HG03103 (cell line): ENCODE measurements around the gene ST8SIA5.
A peak's percentile ranks its signal among the peaks of the same experiment; 100 is the strongest.

Experiments
- ATAC-seq: cut with Tn5 transposase; IDR thresholded peaks from one replicate; pipeline ENCODE4 v1.9.1; 2021; ENCODE audit warnings: low read depth; ENCODE audit not compliant: unreplicated experiment

The ST8SIA5 gene

DNA sequence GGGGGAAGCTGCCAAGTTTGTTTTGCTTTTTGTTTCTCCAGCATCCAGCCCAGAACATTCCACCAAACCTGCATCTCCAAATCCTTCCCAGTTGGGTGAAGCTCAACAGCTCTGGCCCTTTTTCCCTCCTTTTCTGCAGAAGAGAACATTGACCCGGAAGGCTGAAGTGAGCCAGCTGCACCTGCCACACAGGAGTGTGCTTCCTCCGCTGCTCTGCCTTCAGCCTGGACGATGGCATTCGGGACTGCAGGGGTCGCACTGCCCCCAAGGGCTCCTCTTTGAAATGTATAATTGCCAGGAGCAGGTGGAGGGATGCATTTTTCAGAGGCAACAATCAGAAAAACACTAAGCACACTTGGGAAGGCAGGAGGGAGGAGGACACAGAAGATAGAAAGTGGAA lies 41.8 kb downstream of the ST8SIA5 start:
- ATAC-seq, result no peak

DNA sequence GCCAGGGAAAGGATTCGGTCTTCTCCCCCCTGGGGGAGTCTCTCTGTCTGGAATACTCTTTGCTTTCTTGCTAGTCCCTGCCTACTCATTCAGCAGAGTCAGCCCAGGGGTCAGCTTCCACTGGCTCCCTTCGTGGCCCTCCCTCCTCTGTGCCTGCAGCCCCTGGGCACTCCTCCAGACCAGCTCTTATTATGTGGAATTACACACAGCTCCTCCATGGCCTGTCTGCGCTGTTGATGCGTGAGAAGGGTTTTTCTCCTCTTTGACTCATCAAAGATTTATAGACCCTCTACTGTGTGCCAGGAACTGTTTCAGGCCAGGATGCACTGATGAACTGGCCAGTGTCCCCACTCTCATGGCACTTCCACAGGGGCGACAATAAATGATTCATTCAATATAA lies 44.4 kb downstream of the ST8SIA5 start:
- no peak for ATAC-seq

DNA sequence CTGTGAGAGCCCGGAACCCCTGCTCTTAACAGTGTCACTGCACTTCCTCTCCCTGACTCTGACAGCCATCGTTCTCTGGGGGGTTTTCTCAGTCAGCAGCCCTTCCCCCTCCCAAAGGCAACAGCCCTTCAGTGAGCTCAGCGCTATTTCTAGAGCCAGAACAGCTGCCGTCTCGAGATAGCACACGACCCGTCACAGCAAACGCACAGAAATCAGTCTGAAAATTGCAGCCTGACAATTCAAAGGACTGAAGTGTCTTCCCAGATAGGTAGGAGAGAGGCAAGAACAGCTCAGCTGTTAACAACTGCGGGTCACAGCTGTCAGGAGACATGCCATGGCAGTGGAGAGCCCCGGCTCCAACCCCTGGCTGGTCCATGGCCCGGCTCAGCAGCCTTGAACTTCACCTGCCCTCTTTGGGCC lies 45.4 kb downstream of the ST8SIA5 start:
- ATAC-seq, result peak; percentile 58

DNA sequence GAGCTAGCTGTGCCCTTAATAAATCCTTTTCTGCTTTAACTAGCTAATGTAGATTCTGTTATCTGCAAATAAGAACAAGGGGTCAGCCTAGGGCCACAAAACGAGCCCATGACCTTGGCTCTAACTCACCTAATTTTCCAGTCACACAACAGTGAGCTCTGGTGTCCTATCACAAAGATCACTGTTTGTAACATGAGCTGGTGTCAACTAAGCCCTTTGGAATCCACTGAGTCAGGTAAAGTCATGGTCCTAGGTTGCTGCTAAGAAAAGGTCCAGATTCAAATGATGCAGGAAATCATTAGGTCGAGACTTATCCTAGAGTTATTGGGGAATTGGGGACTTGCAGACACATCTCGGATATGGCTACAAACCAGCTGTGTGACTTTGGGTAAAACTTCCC lies 49.9 kb downstream of the ST8SIA5 start:
- ATAC-seq, result no peak

DNA sequence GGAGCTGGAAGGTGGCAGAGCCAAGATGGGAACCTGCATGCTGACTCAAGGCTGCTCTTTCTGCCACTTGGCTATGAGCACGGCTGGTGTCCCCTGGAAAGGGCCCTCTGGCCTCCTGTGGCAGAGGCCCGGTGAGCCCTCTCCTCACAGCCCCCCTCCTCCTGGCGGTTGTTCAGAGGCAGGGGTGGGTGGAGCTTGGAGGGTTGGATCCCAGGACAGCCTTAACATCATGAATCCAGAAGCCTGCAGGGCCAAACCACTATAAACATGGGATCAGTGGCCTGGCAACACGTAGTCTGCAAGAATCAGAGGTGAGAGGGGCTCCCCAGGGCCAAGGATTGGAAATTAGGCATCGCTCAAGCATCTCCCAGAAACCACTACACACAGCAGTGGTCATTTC lies 51.3 kb downstream of the ST8SIA5 start:
- no peak for ATAC-seq

DNA sequence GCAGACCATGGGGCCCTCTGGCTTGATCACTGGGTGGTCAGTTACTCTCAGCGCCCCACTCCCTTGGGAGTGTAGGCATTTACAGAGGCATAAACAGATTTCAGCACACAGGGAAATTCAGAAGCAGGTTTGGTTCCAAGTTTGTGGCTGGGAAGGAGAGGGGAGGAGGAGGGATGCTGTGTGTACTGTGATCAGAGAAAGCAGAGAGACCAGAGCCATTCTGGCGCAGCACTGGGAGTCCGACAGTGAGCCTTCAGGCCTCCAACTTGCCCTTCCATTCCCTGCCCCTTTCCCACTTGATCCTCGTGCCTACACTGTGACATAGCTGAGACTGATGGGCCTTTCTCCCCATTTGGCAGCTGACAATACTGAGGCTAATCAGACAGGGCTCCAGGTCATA lies 52.0 kb downstream of the ST8SIA5 start:
- ATAC-seq, result no peak

DNA sequence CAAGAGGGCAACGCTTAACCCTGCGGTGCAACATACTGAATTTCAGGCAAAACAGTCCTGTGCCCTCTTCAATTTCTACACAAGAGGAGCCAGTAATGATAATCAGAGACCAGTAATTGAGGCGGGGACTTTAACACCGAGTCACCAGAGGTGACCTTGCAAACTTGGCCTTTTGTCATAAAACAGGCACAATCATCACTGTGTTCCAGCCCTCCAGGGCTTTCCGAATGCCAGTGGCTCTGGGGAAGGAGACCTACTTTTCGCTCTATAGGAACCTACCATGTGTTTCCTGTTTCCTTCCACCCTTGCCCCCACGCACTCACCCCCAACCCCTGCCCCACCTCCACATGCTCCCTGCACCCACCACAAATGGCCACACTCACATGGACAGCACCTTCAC lies 52.7 kb downstream of the ST8SIA5 start:
- ATAC-seq, result no peak

GRCh38 chr18:46702471-46702870 lies 54.4 kb downstream of the ST8SIA5 start:
- no peak for ATAC-seq

DNA sequence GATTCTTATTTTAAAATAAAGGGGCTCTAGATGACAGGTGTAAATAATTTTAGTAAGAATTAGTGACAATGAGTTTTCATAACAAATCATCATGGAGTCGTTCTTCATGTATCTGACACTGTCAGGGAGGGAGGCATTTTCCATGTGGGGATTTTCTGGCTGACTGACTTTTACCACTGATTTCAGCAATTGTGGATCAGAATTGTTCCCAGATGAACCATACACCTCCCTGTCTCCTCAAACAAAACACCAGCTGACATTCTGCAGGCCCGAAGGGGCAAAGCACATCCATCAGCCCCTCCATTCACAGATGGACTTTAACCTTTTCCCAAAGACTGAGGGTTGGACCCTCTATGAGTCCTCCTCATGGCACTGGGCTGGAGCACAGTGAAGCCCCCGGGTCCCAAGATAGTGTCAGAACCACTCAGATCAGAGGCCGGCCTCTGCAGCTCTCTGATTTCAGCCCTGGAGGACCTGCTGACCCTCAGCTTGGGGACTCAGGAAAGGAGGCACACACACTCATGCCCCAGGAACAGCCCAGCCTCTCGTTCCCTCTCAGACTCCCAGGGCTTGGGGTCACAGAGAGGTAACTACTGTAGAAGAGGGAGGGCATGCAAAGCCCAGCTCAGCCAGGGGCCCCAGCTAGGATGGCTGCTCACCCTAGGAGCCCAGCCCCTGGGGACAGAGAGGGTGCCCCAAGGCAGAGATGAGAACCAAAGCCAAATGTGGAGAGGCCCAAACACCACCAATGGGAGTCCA lies 56.6 kb downstream of the ST8SIA5 start:
- ATAC-seq, result no peak

- ATAC-seq, result no peak
Observed at GRCh38 chr18:46696702-46697101, 60.2 kb downstream of the ST8SIA5 start.

DNA sequence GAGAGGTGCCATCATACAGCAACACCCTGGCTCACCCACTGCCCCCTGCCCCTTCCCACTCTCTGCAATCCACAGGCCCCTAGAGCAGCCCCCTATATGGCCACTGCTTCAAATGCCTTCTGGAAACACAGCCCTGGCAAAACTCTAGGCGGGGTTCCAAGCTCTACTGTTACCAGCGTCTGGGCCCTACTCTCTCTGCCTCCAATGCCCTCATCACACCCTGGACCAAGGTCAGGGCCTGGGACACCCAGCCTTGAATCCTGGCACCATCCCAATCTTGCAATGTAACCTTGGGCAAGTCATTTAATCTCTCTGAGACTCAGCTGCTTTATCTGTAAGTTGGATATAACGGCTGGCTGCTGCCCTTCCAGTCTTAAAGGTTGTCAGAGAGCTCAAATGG lies 60.6 kb downstream of the ST8SIA5 start:
- ATAC-seq, result no peak

DNA sequence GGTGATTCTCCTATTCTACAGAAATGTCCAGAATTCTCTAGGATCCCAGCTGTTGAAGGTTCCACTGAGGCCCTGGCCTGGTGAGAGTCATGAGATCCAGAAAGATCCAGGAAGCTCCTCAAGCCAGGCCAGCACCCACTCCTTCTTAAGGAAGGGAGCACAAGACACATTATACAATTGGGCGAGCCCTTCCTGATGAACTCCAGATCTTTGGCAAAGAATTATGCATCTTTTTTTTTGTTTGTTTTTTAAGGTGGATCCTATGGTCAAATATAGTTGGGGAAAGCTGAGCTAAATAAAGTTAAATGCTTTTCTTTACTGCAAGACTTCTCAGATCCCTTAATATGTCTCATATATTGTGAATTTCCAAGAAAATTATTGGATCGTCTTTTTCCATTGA lies 62.9 kb downstream of the ST8SIA5 start:
- no peak for ATAC-seq

- ATAC-seq, result no peak
Observed at GRCh38 chr18:46688853-46689525, 67.9 kb downstream of the ST8SIA5 start.

DNA sequence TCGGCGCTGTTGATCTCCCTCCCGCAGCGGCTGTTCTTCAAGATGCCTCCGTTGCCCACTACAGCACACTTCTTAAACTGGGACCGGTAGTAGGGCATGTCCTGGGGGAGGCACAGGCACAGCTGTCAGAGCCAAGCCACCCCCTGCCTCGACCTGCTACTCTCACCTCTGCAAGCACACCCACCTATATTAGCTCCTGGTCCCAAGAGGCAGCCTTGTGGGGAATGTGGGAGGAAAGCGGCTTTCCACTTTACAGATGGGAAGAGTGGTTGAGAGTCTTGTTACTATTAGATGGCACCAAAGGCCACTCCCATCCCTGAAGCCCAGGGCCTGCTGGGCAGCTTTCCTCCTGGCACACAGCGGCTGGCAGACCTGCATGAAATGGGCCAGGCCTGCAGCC lies 70.7 kb downstream of the ST8SIA5 start:
- ATAC-seq, result no peak

- ATAC-seq, result no peak
Observed at GRCh38 chr18:46683252-46683651, 73.6 kb downstream of the ST8SIA5 start.

- ATAC-seq, result no peak
Observed at GRCh38 chr18:46680784-46681695, 75.8 kb downstream of the ST8SIA5 start.

DNA sequence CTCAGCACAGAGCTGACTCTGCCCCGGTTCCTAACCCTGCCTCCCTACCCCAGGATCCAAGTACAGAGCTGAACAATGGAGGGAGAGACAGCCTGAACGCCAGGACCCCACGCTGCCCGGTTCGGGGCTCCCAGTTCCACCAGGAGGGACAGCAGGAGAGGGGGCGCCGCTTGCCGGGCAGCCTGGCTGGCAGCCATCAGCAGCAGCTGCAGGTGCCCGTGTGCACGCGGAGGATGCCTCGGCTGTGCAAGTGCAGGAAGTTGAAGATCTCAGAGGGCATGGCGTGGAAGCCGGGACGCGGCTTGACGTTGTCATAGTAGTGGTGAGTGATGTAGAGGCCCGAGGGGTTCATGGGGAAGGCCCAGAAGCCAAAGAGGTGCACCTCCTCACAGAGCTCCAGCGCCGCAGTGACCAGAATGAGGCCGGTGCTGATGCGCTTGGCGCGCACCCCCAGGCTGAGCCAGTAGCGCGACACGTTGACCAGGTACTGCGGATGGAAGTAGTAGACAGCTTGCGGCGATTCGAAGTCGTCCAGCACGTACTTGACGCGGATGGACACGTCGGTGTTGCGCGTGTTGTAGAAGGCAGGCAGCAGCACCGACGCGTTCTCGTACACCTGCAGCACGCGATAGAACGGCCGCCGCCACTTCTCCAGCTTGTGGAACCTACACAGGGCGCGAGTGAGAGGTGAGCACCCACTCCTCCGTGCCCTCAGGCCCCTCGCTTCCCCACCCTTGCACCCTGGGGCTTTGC lies 76.8 kb downstream of the ST8SIA5 start:
- no peak for ATAC-seq

DNA sequence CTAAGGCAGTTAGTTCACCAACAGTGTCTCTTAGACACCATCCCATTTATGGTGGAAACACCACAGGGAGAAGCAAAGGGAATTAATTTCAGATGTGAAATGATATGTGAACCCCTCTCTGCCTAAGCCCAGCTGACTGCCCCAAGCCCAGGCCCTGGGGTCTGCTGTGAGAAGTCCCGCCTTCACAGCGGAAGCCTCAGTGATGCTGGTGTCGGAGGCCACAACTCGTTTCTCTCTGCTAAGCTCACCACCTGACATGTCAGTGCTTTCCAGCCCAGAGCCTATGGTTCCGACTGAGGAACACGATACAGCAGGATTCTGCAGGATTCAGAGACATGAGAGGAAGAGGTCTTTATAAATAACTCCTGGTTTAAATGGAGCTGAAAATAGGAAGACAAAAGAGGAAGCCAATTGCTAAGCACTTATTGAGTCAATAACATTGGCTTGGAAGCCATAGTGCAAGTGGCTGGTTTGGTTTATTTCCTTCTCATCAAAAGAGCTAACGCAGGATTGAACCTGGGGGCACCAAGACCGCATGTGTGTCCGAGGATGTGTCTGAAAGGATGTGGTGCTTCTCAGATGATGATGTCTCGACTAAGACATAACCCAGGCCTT lies 78.0 kb downstream of the ST8SIA5 start:
- ATAC-seq, result no peak

DNA sequence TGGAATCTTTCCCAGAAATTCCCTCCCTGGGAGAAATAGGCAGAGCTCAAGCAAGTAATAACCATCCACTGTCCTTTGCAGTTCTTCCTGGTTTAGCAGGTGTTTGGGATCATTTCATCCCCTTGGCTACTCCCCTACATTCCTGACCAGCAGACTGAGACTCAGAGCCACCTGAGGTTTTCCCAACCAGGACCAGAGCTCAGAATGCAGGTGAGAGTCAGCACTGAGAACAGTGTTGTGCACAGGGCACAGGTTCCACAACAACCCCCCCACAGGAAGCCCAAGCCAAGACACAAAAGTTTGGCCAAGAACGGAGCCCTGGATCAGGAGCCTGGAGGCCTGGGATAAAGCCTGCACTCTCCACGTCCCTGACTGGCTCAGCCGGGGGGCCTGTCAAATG lies 78.8 kb downstream of the ST8SIA5 start:
- no peak for ATAC-seq

- no peak for ATAC-seq
Observed at GRCh38 chr18:46677611-46678010, 79.2 kb downstream of the ST8SIA5 start.
